Heart left ventricle (tissue), 16 donors: ENCODE data around the gene SH3BP4. TPM values are rescaled to one million over a fixed set of nuclear protein-coding genes. Genes with fewer than 3 reads are reported as not detected.

Source experiments
- ATAC-seq, 4 donors: fragments of 200-7000 bp; cut with Tn5 transposase; one replicate each; pipeline ENCODE4 v1.9.1; 2020 to 2022; ENCODE audit warnings: moderate library complexity in 4 of 4, mild to moderate bottlenecking in 3 of 4, moderate number of reproducible peaks in 1 of 4
- DNase-seq, 5 donors: peaks; one replicate each; pipeline ENCODE4 v3.0.0-alpha.2; 2020
- H3K27ac ChIP-seq, 12 donors: fragments of 200-600 bp; sonication (generic) in 4 of 12; one replicate each; pipeline versions ENCODE4 v1.5.0 to v1.8.0; 2016 to 2022; ENCODE audit warnings: mild to moderate bottlenecking in 2 of 12
- H3K27me3 ChIP-seq, 9 donors: fragments of 200-600 bp; sonication (generic) in 2 of 9; one replicate each; pipeline versions ENCODE4 v1.5.1 to v1.8.0; 2016 to 2022; ENCODE audit warnings: mild to moderate bottlenecking in 3 of 9
- H3K36me3 ChIP-seq, 9 donors: fragments of 200-600 bp; sonication (generic) in 2 of 9; one replicate each; pipeline versions ENCODE4 v1.5.0 to v1.8.0; 2018 to 2022; ENCODE audit warnings: mild to moderate bottlenecking in 2 of 9
- H3K4me1 ChIP-seq, 12 donors: fragments of 200-600 bp; sonication (generic) in 4 of 12; one replicate each; pipeline versions ENCODE4 v1.5.0 to v1.8.0; 2016 to 2022; ENCODE audit warnings: mild to moderate bottlenecking in 3 of 12
- H3K4me3 ChIP-seq, 12 donors: fragments of 200-600 bp; sonication (generic) in 4 of 12; one replicate each; pipeline versions ENCODE4 v1.5.0 to v1.8.0; 2017 to 2022; ENCODE audit warnings: mild to moderate bottlenecking in 9 of 12, moderate library complexity in 4 of 12
- H3K9me3 ChIP-seq, 12 donors: fragments of 200-600 bp; sonication (generic) in 4 of 12; one replicate each; pipeline versions ENCODE4 v1.5.0 to v1.8.0; 2016 to 2022; ENCODE audit warnings: mild to moderate bottlenecking in 1 of 12
- POLR2A ChIP-seq, 2 donors: fragments of 450-650 bp; IDR thresholded peaks; one replicate each; pipeline ENCODE4 v1.6.1; 2017; ENCODE audit warnings: antibody characterized with exemption in 2 of 2, mild to moderate bottlenecking in 2 of 2, moderate library complexity in 2 of 2
- WGBS, 4 donors: extraction: QIAGEN DNeasy Blood & Tissue Kit in 2 of 4; methylation state at CpG; one replicate each; pipeline versions ENCODE4 v1.1.5 to v1.1.7; 2013 to 2018; 5-methylcytosine and 5-hydroxymethylcytosine counted together
- intact Hi-C, 10 donors: fragments of 100-400 bp; cut with DNase I; formaldehyde crosslinking; loops; one replicate each; pipeline versions ENCODE4 v1.11.1 to v1.14.2; 2022
- polyA plus RNA-seq, 2 donors: library from polyadenylated mRNA; stranded (reverse); fragments of 200-250 nt; gene quantifications; one replicate each; pipeline ENCODE4 v1.2.3, GENCODE V29; 2013
- total RNA-seq, 9 donors: library from RNA; depleted of rRNA in 2 of 9; stranded (reverse); fragments of >200 nt in 2 of 9; fragmentation: NEBNext Ultra II Directional in 3 of 9; extraction: Animal tissue kit (Norgen Biotek cat#: 25700) in 3 of 9; gene quantifications; one replicate each; pipeline versions ENCODE4 v1.1.0 to v1.2.4, GENCODE V29; 2016 to 2023
- TF ChIP-seq, protein P1 (sequence below), 12 donors: fragments of 200-600 bp; sonication (generic) in 4 of 12; IDR thresholded peaks; one replicate each; pipeline versions ENCODE4 v1.5.0 to v1.8.0; 2018 to 2022; ENCODE audit warnings: antibody characterized with exemption in 12 of 12, mild to moderate bottlenecking in 5 of 12
- donor health status: ischemic (EF 13 %, LVEDD 7.1; RV severe dilation, severe dysfunction).
- donor health status: healthy with polysubstance abuse.
- donor health status: DM: no; HTN: yes; CAD: no.
- donor health status: DM: no; HTN: no; CAD: no.
- donor health status: ischemic (EF 25% LVEDD 6.9; RV normal size, moderate dysfunction).
- donor health status: ischemic (EF 25% LVEDD 5.7; RV mildly dilated, moderate dysfunction).
- donor health status: healthy.
- donor health status: DM: yes; HTN: yes; CAD: no.
- donor health status: ischemic (EF 35%, LVEDD 5.7; RV mildly dilated, moderate dysfunction).
- donor health status: nonischemic (EF 11% LVEDD 7.7; RV severe dilation, severe dysfunction).
- donor health status: DM: yes; HTN: yes; CAD: no.
- donor health status: PGD.
- donor health status: ischemic (EF 29% LVEDD 5.4; RV normal size, mild dysfunction).
- donor health status: nonischemic (EF 23%, LVEDD 6.1; RV moderate dilation, normal function).

SH3BP4 gene
- total and polyA plus RNA-seq, 11 donors = 5.4 to 33.5 (median 12.4) TPM

DNA sequence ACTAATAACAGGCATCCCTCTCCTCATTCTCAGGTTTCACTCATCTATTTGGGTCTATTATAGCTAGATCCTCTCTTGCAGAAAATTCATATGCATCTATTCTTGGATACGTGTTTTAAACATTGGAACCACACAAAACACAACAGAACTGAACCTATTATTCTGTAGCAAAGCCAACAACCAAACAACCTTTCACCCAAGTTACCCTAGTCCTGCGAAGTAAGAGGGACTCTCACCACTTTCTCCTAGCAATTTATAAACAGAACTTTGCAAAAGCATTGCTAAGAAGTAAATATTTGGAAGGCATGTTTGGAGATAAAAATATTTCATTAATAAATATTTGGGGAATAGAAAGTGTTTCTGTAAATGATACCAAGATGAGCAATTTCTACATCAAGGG, 20.4 kb upstream of the SH3BP4 start:
- WGBS, 4 donors = 88 to 93% (median 89%) methylated on average over 2 of the region's 2 CpGs
- H3K27me3 ChIP-seq = no peaks in the 10 kb centered on the region
- no peak for ATAC-seq
- intact Hi-C loops = loop anchor here in 1 of 10 donors (5.0 kb wide), 1 partner anchor 356 kb away; no protein-coding TSS in a partner anchor
- DNase-seq = no peak
- H3K36me3 ChIP-seq = no peaks in the 10 kb centered on the region
- TF ChIP-seq, protein P1, sequence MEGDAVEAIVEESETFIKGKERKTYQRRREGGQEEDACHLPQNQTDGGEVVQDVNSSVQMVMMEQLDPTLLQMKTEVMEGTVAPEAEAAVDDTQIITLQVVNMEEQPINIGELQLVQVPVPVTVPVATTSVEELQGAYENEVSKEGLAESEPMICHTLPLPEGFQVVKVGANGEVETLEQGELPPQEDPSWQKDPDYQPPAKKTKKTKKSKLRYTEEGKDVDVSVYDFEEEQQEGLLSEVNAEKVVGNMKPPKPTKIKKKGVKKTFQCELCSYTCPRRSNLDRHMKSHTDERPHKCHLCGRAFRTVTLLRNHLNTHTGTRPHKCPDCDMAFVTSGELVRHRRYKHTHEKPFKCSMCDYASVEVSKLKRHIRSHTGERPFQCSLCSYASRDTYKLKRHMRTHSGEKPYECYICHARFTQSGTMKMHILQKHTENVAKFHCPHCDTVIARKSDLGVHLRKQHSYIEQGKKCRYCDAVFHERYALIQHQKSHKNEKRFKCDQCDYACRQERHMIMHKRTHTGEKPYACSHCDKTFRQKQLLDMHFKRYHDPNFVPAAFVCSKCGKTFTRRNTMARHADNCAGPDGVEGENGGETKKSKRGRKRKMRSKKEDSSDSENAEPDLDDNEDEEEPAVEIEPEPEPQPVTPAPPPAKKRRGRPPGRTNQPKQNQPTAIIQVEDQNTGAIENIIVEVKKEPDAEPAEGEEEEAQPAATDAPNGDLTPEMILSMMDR (IDR thresholded peaks at IDR 0.05) = no peak
- TF ChIP-seq POLR2A (IDR thresholded peaks at IDR 0.05) = no peak
- no peak overlapping the region for H3K27ac ChIP-seq
- H3K4me3 ChIP-seq = no peak overlapping the region
- H3K9me3 ChIP-seq = no peaks in the 10 kb centered on the region
- no peaks in the 10 kb centered on the region for H3K4me1 ChIP-seq

DNA sequence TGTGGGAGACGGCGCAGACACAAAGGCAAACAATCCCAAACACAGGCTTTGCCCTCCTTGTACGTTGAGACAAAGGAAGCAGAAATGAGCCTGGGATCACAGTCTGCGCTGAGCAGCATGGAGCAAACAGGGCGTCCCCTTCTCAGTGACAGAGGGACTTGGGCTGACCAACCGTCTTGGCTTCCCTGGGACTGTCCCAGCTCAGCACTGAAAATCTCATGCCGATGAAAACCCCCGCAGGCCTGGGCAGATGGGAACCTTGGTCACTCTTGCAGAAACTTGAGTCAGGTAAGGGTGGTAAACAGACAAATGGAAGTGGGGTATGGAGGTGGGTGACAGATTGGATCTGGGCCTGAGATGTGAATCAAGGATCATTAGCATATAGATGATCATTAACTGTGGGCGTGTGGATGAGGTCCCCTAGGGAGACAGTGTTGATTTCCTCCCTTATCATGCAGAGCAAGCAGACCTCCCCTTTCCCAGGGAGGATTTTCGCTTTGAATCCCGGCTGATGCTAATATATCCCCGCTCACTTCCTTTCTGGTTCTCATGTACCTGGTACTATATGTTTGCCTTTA, 19.1 kb upstream of the SH3BP4 start:
- no peak for DNase-seq
- Histone ChIP-seq H3K36me3 (no peaks in the 10 kb centered on the region), H3K27me3 (no peaks in the 10 kb centered on the region), H3K4me3 (no peak overlapping the region), H3K9me3 (no peaks in the 10 kb centered on the region), H3K27ac (no peak overlapping the region), H3K4me1 (no peaks in the 10 kb centered on the region)
- ATAC-seq = peak in 1 of 4 donors; percentile 24
- no peak for TF ChIP-seq POLR2A (IDR thresholded peaks at IDR 0.05)
- TF ChIP-seq, protein P1 (IDR thresholded peaks at IDR 0.05) = no peak
- WGBS, 4 donors = 63 to 73% (median 67%) methylated on average over 12 of the region's 12 CpGs
- intact Hi-C loops = loop anchor here in 1 of 10 donors (5.0 kb wide), 1 partner anchor 355 kb away; no protein-coding TSS in a partner anchor

DNA sequence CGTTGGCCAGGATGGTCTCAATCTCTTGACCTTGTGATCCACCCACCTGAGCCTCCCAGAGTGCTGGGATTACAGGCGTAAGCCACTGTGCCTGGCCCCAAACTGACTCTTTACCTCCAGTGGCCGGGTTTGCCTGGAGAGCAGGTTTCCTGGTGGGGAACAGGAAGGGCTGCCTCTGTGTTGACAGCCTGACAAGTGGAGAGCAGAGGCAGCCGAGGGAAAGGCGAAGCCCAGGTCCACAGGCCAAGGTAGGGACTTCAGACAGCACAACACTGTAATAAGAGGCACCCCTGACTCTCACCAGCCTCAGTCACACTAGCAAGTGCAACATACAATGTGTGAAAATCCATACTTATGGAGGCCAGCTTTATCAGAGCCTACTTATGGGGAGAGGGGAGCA, 16.5 kb upstream of the SH3BP4 start:
- no peak for ATAC-seq
- H3K4me1 ChIP-seq = no peaks in the 10 kb centered on the region
- H3K27me3 ChIP-seq = no peaks in the 10 kb centered on the region
- H3K27ac ChIP-seq = no peak overlapping the region
- no peak overlapping the region for H3K4me3 ChIP-seq
- 79 to 92% (median 82%) methylated on average over 4 to 5 of the region's 5 CpGs for WGBS, 4 donors
- no peaks in the 10 kb centered on the region for H3K9me3 ChIP-seq
- TF ChIP-seq, protein P1 (IDR thresholded peaks at IDR 0.05) = no peak
- no peak for TF ChIP-seq POLR2A (IDR thresholded peaks at IDR 0.05)
- H3K36me3 ChIP-seq = no peaks in the 10 kb centered on the region
- no peak for DNase-seq
- intact Hi-C loops = no loop called here

DNA sequence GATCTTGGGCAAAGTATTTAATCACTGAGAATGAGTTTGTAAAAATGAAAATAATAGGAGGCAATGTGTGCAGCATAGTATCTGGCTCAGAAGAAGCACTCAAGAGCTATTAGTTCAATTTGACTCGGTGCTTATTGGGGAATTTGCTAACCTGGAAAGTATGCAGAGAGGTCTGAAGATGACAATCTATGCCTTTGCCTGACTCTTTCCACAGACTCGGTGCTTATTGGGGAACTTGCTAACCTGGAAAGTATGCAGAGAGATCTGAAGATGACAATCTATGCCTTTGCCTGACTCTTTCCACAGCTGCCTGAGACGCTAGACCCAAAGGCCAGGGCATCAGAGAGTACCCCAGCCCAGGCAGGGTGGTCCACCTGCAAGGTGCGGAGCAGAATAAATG, 12.2 kb upstream of the SH3BP4 start:
- H3K4me3 ChIP-seq = no peak overlapping the region
- no peaks in the 10 kb centered on the region for H3K27me3 ChIP-seq
- intact Hi-C loops = no loop called here
- H3K9me3 ChIP-seq = peaks cover 0 to 12% (median 2%) of the 10 kb centered on the region in 12 donors
- ATAC-seq (no peak), DNase-seq (no peak)
- H3K4me1 ChIP-seq = no peaks in the 10 kb centered on the region
- H3K36me3 ChIP-seq = no peaks in the 10 kb centered on the region
- TF ChIP-seq POLR2A (IDR thresholded peaks at IDR 0.05) = no peak
- no peak overlapping the region for H3K27ac ChIP-seq
- WGBS, 4 donors = 83 to 89% (median 87%) methylated on average over 4 of the region's 4 CpGs

DNA sequence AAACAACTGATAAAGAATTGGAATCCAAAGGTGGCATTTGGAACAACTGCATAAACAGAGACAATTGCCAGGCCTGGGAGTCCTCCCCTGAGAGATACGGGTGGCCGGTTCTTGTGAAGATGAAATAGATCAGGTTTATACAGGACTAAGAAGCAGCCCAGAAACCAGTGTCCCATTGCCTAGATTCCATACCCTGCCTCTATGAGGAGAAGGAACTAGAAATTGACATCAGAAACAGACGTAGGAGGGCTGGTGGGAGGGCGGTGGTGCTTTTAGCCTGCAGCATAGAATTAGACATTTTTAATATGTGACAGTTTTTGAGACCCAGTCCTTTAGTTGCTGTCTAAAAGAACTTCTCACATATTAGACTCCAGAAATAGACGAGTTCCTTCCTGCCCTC, 11.8 kb upstream of the SH3BP4 start:
- Histone ChIP-seq H3K4me3 (no peak overlapping the region), H3K4me1 (no peaks in the 10 kb centered on the region), H3K9me3 (peaks cover 0 to 12% (median 2%) of the 10 kb centered on the region in 12 donors), H3K27me3 (no peaks in the 10 kb centered on the region), H3K36me3 (no peaks in the 10 kb centered on the region), H3K27ac (no peak overlapping the region)
- ATAC-seq (no peak), DNase-seq (no peak)
- intact Hi-C loops = no loop called here
- TF ChIP-seq, protein P1 (IDR thresholded peaks at IDR 0.05) = no peak
- TF ChIP-seq POLR2A (IDR thresholded peaks at IDR 0.05) = no peak
- 73 to 83% (median 79%) methylated on average over 5 of the region's 5 CpGs for WGBS, 4 donors
